ENCODE measurements around the gene PTPRN2. TPM values are rescaled to one million over a fixed set of nuclear protein-coding genes. Genes with fewer than 3 reads are reported as not detected.

Gene PTPRN2
- total and polyA plus RNA-seq, 2 of the 8 experiments (the other 6 are each of a cell fraction or from before 2014, with no cell fraction given): 2.6 to 4.5 TPM

GRCh38 chr7:157651366-157652160 lies 936.1 kb downstream of the PTPRN2 start:
- peaks cover 0 to 4% of the 10 kb centered on the region in 2 experiments for H4K20me1 ChIP-seq (replicated peaks in 1 of 2; ENCODE audit: control insufficient read depth in 1 of 2, insufficient read depth in 2 of 2, low read length in 2 of 2)
- no peaks in the 10 kb centered on the region for H3K27me3 ChIP-seq (replicated peaks in 1 of 4; ENCODE audit: control insufficient read depth in 3 of 4, extremely low read depth in 1 of 4, insufficient read depth in 3 of 4, low read length in 3 of 4)
- H3K23ac ChIP-seq (ENCODE audit: insufficient read length): no peak overlapping the region
- H3K36me3 ChIP-seq (ENCODE audit: control insufficient read depth in 2 of 4, insufficient read depth in 4 of 4, low read length in 3 of 4): no peaks in the 10 kb centered on the region
- no peak overlapping the region for H2AFZ ChIP-seq (ENCODE audit: low read length)
- H2BK5ac ChIP-seq (ENCODE audit: low read depth, low read length): no peak overlapping the region
- CTCF ChIA-PET (ENCODE audit: partially characterized antibody): no interaction called here
- no peak overlapping the region for H2BK15ac ChIP-seq (ENCODE audit: low read length)
- POLR2A ChIA-PET (ENCODE audit: partially characterized antibody): no interaction called here
- H3K4me3 ChIP-seq (ENCODE audit: extremely low read depth in 1 of 4, insufficient read depth in 2 of 4, low read depth in 3 of 4, low read length in 4 of 4): no peak overlapping the region
- no peak overlapping the region for H3K4me2 ChIP-seq (ENCODE audit: insufficient read depth in 1 of 2, low read depth in 2 of 2, low read length in 2 of 2)
- no peak for FAIRE-seq
- no peaks in the 10 kb centered on the region for H3K79me1 ChIP-seq (ENCODE audit: low read depth, low read length)
- peaks cover 0 to 2% of the 10 kb centered on the region in 2 experiments; a peak in 1 of 4 replicates for H3K9me3 ChIP-seq (ENCODE audit: insufficient read depth in 2 of 2, low read depth in 1 of 2, low read length in 1 of 2)
- peaks cover under 1% of the 10 kb centered on the region; the same call in 1 of the 2 replicates for H3K23me2 ChIP-seq (ENCODE audit: low read depth, low read length)
- H3K79me2 ChIP-seq (ENCODE audit: control insufficient read depth in 1 of 2, insufficient read depth in 2 of 2, low read length in 2 of 2): no peaks in the 10 kb centered on the region
- H3K27ac ChIP-seq (ENCODE audit: low read depth, low read length): no peak overlapping the region
- no peak for DNase-seq (ENCODE audit: low read depth in 1 of 2, low spot score in 2 of 2)
- H2BK20ac ChIP-seq (ENCODE audit: low read length): no peak overlapping the region
- H3K56ac ChIP-seq (replicated peaks; ENCODE audit: insufficient read length, low read depth, low read length): no peak overlapping the region
- no peak overlapping the region for H4K91ac ChIP-seq (replicated peaks; ENCODE audit: insufficient read length, low read length)
- TF ChIP-seq EP300 (IDR thresholded peaks at IDR 0.05; ENCODE audit: borderline replicate concordance in 1 of 2, low read depth in 2 of 2, low read length in 2 of 2) (no peak), TEAD4 (IDR thresholded peaks at IDR 0.05; ENCODE audit: low read depth, low read length) (no peak), CTBP2 (IDR thresholded peaks at IDR 0.05; ENCODE audit: borderline replicate concordance, insufficient read depth, insufficient read length, low read length) (no peak), CHD1 (IDR thresholded peaks at IDR 0.05; ENCODE audit: low read depth, low read length) (no peak), CHD2 (IDR thresholded peaks at IDR 0.05; ENCODE audit: low read length) (no peak), FOSL1 (IDR thresholded peaks at IDR 0.05; ENCODE audit: insufficient read depth, low read depth, low read length) (no peak), GABPA (IDR thresholded peaks at IDR 0.05; ENCODE audit: borderline replicate concordance, insufficient read depth, low read length) (no peak), ZNF274 (IDR thresholded peaks at IDR 0.05; ENCODE audit: borderline replicate concordance, extremely low read depth, low read length) (no peak), RBBP5 (IDR thresholded peaks at IDR 0.05; ENCODE audit: borderline replicate concordance, low read depth, low read length) (no peak)
- no peak overlapping the region for H3K18ac ChIP-seq (ENCODE audit: extremely low read depth, low read length)
- H3K4me1 ChIP-seq (replicated peaks in 1 of 4; ENCODE audit: control insufficient read depth in 3 of 4, insufficient read depth in 4 of 4, low read length in 3 of 4): no peaks in the 10 kb centered on the region
- H2AK5ac ChIP-seq (ENCODE audit: low read depth, low read length): no peak overlapping the region
- H4K8ac ChIP-seq (ENCODE audit: extremely low read depth, insufficient read depth, low read length): no peak overlapping the region
- H3K9ac ChIP-seq (replicated peaks in 1 of 4; ENCODE audit: extremely low read depth in 1 of 4, low read depth in 3 of 4, low read length in 3 of 4): no peak overlapping the region
- H2BK120ac ChIP-seq (replicated peaks; ENCODE audit: low read depth, low read length): no peak overlapping the region
- H4K5ac ChIP-seq (ENCODE audit: insufficient read length, low read depth, low read length): no peak overlapping the region
- H2BK12ac ChIP-seq (ENCODE audit: low read depth, low read length): no peak overlapping the region
- H3K4ac ChIP-seq (replicated peaks; ENCODE audit: insufficient read length, low read depth, low read length): no peak overlapping the region
- H3K14ac ChIP-seq (ENCODE audit: insufficient read length): no peak overlapping the region
- WGBS, 2 experiments (ENCODE audit: extremely low coverage in 1 of 2, insufficient coverage in 1 of 2, insufficient read length in 1 of 2, insufficient replicate concordance in 2 of 2, low coverage in 1 of 2, low lambda C conversion rate in 2 of 2, missing lambda C conversion rate in 1 of 2): 89% methylated on average over 27 of the region's 28 CpGs; no CpG with 5 or more reads in 1 of the 2 experiments

All from H1 (cell line).